Measurements from ENCODE around the gene RBM4B. TPM values are rescaled to one million over a fixed set of nuclear protein-coding genes. Genes with fewer than 3 reads are reported as not detected.

RBM4B gene
- total RNA-seq, 2 donors from 2014 or later, result 14.1 to 16.5 TPM

DNA sequence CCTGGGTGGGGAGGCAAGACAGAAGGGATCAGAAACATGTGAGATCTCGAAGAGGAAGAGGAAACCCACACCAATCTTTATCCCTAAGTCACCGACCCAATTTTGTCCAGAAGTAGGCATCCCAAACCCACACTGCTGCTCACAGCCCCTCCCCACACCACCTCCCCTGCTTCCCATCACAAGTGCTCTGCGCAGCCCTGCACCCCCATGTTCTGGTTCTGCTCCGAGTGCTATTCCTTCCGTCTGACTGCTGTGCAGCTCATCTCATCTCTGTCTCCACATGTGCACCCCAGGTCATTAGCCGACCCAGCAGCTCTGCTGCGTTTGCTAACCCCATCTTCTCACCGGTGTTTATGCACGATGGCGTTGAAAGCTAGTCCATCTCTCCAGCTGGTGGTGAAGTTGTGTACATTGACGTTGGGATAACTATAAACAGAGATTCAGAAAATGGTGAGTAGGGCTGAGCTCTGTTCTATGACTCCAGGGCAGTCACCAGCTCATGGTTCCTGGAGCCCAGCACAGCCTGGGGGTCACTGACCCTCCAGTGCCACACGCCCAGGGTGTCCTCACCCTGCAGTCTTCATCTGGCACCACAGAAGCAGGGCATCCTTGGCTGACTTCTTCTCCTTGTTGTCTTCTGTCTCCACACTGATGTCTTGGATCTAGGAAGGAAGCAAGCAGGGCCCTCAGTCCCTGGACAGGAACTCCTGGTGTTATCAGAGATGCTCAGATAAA lies 36.2 kb upstream of the RBM4B start:
- Histone ChIP-seq H3K9me3 (no peaks in the 10 kb centered on the region), H3K27me3 (no peaks in the 10 kb centered on the region), H3K4me3 (no peak overlapping the region), H3K27ac (no peak overlapping the region), H3K4me1 (no peaks in the 10 kb centered on the region), H3K36me3 (no peaks in the 10 kb centered on the region), H3K9ac (ENCODE audit: low read depth in 2 of 2, low read length in 2 of 2) (no peak overlapping the region)
- no peak for DNase-seq
- intact Hi-C loops (cut with DNase I), result no loop called here
- TF ChIP-seq, protein P1, sequence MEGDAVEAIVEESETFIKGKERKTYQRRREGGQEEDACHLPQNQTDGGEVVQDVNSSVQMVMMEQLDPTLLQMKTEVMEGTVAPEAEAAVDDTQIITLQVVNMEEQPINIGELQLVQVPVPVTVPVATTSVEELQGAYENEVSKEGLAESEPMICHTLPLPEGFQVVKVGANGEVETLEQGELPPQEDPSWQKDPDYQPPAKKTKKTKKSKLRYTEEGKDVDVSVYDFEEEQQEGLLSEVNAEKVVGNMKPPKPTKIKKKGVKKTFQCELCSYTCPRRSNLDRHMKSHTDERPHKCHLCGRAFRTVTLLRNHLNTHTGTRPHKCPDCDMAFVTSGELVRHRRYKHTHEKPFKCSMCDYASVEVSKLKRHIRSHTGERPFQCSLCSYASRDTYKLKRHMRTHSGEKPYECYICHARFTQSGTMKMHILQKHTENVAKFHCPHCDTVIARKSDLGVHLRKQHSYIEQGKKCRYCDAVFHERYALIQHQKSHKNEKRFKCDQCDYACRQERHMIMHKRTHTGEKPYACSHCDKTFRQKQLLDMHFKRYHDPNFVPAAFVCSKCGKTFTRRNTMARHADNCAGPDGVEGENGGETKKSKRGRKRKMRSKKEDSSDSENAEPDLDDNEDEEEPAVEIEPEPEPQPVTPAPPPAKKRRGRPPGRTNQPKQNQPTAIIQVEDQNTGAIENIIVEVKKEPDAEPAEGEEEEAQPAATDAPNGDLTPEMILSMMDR (IDR thresholded peaks at IDR 0.05), result no peak

DNA sequence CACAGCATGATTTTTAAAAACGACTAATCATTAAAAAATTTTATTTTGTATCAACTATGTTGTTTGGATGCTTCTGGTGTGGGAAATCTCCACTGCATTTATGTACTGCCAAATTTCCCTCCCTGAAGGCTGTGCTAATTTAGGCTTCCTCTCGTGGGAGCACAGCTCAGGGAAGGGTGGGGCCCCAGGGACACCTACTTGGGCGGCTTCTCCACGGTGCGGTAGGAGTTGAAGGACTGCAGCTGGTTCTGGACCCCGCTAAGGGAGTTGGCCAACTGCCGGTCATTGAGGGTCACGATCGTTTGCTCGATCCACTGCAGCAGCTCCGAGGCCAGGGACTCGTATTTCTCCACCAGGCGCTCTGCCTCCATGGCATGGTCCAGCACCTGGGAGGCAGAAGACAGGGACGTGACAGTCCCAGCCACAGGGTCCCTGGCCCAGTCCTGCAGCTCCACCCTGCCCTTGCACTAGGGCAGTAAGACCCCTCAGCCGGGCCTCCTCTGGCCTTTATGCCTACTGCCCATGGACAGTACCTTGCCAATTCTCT lies 32.8 kb upstream of the RBM4B start:
- DNase-seq, result no peak
- no peaks in the 10 kb centered on the region for H3K27me3 ChIP-seq
- H3K27ac ChIP-seq, result no peak overlapping the region
- TF ChIP-seq, protein P1 (IDR thresholded peaks at IDR 0.05), result no peak
- intact Hi-C loops (cut with DNase I), result no loop called here
- H3K4me1 ChIP-seq, result no peaks in the 10 kb centered on the region
- H3K36me3 ChIP-seq, result no peaks in the 10 kb centered on the region
- H3K9me3 ChIP-seq, result no peaks in the 10 kb centered on the region
- H3K9ac ChIP-seq (ENCODE audit: low read depth in 2 of 2, low read length in 2 of 2), result no peak overlapping the region
- no peak overlapping the region for H3K4me3 ChIP-seq

DNA sequence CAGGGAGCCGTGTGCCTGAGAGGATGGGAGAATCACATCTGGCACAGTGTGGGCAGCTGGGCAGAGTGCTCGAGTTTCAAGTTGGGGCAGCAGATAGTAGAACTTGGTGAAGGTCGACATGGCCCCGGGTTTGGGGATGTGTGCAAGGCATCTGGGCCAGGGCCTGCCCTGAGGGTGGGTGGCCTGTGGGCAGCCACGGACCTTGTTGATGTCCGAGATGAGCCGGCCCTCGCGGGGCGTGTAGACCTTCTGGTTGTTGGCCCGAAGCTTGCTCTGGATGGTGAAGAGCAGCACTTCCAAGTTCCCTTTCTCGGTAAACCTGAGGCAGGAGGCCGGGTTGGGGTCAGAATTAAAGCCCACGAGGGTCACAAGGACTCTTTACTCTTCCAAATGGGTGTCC lies 31.0 kb upstream of the RBM4B start:
- Histone ChIP-seq H3K36me3 (no peaks in the 10 kb centered on the region), H3K4me3 (no peak overlapping the region), H3K9me3 (no peaks in the 10 kb centered on the region), H3K4me1 (no peaks in the 10 kb centered on the region), H3K9ac (ENCODE audit: low read depth in 2 of 2, low read length in 2 of 2) (no peak overlapping the region), H3K27ac (no peak overlapping the region), H3K27me3 (no peaks in the 10 kb centered on the region)
- TF ChIP-seq, protein P1 (IDR thresholded peaks at IDR 0.05), result no peak
- no peak for DNase-seq
- intact Hi-C loops (cut with DNase I), result no loop called here

DNA sequence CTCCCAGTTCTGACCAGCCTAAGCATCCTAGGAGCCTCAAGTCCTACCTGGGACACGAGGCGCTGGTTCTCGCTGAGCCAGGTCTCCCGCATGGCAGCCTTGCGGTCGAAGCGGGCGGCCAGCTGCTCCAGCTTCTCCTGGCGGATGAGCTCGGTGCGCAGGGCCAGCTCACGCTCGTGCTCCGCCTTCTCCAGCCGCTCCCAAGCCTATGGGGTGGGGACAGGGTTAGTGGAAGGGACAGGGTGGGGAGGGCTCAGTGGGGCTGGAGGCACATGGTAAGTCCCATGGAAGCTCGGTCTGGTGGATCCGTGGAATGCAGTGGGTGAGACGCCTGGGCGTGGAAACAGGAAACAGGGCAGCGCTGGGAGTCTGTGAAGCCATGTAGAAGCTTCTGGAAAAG lies 30.4 kb upstream of the RBM4B start:
- Histone ChIP-seq H3K27ac (no peak overlapping the region), H3K4me1 (no peaks in the 10 kb centered on the region), H3K36me3 (no peaks in the 10 kb centered on the region), H3K27me3 (no peaks in the 10 kb centered on the region), H3K9me3 (no peaks in the 10 kb centered on the region), H3K9ac (ENCODE audit: low read depth in 2 of 2, low read length in 2 of 2) (no peak overlapping the region), H3K4me3 (no peak overlapping the region)
- TF ChIP-seq, protein P1 (IDR thresholded peaks at IDR 0.05), result no peak
- DNase-seq, result no peak
- intact Hi-C loops (cut with DNase I), result no loop called here

DNA sequence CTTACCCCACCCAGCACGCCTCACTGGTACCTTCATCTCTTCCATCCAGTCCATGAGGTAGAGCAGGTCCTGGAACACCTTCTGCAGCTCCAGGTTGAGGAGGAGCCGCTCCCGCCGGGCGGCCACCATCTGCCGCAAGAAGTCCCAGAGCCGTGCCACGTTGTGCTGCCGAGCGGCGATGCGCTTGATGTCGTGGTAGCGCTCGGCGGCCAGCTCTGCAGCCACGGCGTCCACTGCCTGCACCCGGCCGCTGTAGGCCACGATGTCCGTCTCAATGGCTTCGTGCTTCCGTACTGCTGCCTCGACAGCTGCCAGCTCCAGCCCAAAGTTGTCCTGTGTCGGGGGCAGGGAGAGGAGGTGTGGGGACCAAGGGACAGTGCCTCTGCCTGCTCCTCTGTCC lies 29.8 kb upstream of the RBM4B start:
- Histone ChIP-seq H3K4me1 (no peaks in the 10 kb centered on the region), H3K36me3 (no peaks in the 10 kb centered on the region), H3K9me3 (no peaks in the 10 kb centered on the region), H3K4me3 (no peak overlapping the region), H3K27ac (no peak overlapping the region), H3K9ac (ENCODE audit: low read depth in 2 of 2, low read length in 2 of 2) (no peak overlapping the region), H3K27me3 (no peaks in the 10 kb centered on the region)
- TF ChIP-seq, protein P1 (IDR thresholded peaks at IDR 0.05), result no peak
- intact Hi-C loops (cut with DNase I), result no loop called here
- DNase-seq, result no peak
